Measurements from ENCODE around the gene ZNF660.
A peak's percentile ranks its signal among the peaks of the same experiment; 100 is the strongest.
"Not testable (repeated sequence)": the region's sequence is repeated elsewhere in the genome, so short reads cannot be mapped to it uniquely, and the experiment has no call there.

Gene ZNF660

GRCh38 chr3:44584646-44585501 is at the start of gene ZNF660:
Gene ZNF660, plus strand, starts transcription at chr3:44584964. Its CDS starts 9,230 bp downstream, at chr3:44594194.
- no peak for DNase-seq

DNA sequence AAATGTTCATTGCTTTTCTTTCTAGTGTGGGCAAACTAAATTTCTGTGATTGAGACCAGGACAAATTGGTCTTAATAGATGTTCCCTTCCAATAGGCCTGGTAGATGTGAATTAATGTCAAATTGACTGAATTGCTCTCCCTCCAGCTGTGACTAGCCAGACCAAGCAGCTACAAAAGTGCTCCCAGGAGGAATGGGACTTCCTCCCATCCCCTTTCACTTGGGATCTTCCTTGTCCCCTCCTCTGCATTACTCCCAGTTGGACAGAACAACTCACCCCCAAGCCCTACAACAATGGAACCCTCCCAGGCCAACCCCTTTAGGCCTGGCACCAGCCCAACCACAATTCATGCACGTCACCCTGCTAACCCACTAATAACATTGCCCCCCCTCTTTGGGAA is 49.4 kb upstream of the ZNF660 start:
- no peak for DNase-seq

DNA sequence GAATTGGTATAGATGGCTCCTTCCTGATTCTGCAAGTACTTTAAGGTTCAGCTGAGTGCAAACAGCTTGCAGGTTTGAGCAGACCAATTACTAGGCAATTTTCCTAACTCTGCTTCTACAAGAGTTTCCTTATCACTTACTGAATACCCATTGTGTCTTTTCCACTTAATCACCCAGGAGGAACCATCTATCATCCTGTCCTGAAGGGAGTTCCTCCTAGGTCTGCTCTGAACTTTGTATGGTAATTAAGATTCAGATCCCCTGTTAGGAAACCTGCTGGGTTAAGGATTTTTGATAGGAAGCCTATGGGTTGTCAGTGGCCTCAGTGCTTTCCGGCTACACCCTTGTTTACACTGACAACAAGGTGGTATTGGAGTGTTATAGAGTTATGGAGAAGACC is 40.0 kb upstream of the ZNF660 start:
- DNase-seq: not testable (repeated sequence)

- peak; percentile 10 for DNase-seq
Observed at GRCh38 chr3:44554626-44555592, 29.9 kb upstream of the ZNF660 start, which contains the start of gene ZKSCAN7. Gene ZKSCAN7, plus strand, starts transcription at chr3:44555193. Its CDS starts 1,855 bp downstream, at chr3:44557048.

DNA sequence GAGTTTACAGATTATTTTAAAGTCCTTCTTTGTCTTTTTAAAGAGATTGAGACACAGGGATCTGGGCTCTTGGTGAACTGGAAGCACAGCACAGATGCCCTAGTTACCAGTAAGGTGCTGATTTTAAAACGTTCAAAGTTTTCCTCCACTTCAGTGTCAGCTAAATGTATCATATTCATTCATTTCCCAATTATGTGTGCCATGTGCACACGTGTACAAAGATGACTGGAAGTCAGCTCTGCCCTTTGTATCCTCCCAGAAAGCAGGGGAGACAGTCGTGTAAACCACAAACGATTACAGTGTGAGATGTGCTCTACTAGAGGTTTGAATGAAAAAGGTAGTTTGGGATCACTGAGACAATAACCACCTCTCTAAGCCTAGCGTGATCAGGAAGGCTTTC is 29.0 kb upstream of the ZNF660 start:
- no peak for DNase-seq

GRCh38 chr3:44557074-44557473 is 27.7 kb upstream of the ZNF660 start:
- no peak for DNase-seq

GRCh38 chr3:44561076-44561475 is 23.7 kb upstream of the ZNF660 start:
- no peak for DNase-seq

GRCh38 chr3:44562147-44562546 is 22.6 kb upstream of the ZNF660 start:
- no peak for DNase-seq

GRCh38 chr3:44568561-44568960 is 16.2 kb upstream of the ZNF660 start:
- DNase-seq: no peak

GRCh38 chr3:44571024-44571423 is 13.7 kb upstream of the ZNF660 start:
- DNase-seq: no peak

DNA sequence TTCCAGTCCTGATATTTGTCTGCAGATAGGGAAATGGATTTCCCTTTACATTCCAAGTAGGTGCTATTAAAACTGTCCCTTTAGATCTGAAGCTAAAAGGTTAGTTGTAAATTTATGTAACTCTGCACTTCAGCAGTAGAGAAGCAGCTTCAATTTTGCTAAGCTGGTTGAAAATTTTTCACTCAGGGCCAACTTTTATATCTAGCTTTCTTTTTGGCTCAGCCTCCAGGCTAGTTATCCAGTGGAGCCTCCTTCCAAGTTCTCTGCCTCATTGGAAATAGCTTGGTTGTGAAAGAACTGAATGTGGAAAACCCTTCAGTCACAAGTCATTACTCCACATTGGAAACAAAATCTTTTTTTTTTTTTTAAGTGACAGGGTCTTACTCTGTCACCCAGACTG is 8.2 kb upstream of the ZNF660 start:
- DNase-seq: no peak

DNA sequence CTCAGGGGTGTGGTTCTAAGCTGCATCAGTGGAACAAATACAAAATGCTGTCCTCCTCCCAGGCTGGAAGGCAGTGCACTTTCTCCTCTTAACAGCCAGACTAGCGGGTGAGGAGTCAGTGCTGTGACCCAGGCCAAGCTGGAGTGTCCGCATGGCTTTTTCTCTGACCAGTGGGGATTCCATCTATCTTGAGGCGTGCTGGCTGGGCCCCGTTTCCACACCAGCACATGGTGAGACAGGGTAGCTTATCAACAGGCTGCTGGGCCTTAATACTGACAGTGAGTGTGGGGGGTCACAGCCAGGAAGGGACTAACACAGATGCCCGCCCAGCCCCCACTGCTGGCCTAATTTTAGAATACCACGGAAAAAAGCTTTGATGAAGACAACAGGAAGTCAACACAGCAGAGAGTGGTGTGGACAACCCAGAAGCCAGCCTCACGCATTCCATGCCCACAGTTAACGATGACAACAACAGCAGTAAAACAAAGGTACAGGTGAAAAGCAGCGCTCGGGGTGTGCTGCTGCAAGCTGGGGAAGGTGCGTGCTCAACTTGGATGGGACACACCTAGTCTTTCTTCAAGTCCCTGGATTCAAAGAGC is 7.3 kb upstream of the ZNF660 start:
- DNase-seq: not testable (repeated sequence)

GRCh38 chr3:44578316-44578715 is 6.4 kb upstream of the ZNF660 start:
- DNase-seq: not testable (repeated sequence)

DNA sequence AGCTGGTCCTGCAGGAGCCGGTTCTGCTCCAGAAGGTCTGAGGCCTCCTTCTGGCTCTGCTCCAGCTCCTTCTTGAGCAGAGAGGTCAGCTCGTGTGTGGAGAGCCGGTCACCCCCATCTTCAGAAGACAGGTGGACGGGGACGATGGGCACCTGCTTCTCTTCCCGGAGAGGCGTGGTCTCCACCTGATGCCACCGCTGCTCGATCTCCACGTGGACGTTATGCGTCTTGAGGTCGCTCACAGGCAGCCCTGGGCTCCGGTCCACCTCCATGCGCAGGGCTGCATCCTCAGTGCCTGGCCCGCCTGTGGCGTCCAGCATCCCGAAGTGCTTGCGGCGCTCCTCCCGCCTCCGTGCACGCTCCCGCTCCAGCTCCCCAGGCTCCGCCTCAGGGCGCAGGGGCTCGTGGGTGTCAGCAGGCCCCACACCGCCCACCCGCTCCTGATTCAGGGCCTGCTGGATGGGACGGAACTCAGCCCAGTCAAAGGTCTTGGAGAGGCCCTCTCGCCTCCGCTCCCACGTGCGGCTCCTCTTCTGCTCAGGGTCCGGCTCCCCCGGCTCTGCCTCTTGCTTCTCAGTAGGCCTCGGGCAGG is 5.7 kb upstream of the ZNF660 start:
- not testable (repeated sequence) for DNase-seq

GRCh38 chr3:44579749-44580148 is 5.0 kb upstream of the ZNF660 start:
- not testable (repeated sequence) for DNase-seq

- DNase-seq: not testable (repeated sequence)
Observed at GRCh38 chr3:44580971-44581370, 3.8 kb upstream of the ZNF660 start.

- DNase-seq: no peak
Observed at GRCh38 chr3:44596621-44597020, 11.9 kb downstream of the ZNF660 start.

DNA sequence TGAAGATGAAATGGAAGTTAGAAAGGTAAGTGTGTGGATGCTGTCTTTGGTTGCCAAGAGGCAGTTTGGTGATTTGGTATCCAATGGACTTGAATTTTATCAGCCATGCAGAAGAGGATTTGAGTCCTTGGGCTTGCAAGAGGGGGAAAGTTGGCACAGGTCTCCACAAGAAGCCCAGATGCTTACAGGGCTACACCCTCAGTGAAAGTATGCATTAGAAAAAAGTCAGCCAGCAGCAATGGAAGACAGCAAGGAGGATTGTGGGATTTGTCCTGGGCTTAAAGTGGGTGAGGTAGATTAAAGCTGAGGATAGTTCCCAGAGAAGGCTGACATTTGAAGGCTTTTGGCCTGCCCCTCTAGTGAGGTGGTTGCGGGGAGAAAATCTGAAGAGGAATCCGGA is 17.0 kb downstream of the ZNF660 start:
- no peak for DNase-seq

GRCh38 chr3:44612678-44613077 is 27.9 kb downstream of the ZNF660 start:
- DNase-seq: no peak

DNA sequence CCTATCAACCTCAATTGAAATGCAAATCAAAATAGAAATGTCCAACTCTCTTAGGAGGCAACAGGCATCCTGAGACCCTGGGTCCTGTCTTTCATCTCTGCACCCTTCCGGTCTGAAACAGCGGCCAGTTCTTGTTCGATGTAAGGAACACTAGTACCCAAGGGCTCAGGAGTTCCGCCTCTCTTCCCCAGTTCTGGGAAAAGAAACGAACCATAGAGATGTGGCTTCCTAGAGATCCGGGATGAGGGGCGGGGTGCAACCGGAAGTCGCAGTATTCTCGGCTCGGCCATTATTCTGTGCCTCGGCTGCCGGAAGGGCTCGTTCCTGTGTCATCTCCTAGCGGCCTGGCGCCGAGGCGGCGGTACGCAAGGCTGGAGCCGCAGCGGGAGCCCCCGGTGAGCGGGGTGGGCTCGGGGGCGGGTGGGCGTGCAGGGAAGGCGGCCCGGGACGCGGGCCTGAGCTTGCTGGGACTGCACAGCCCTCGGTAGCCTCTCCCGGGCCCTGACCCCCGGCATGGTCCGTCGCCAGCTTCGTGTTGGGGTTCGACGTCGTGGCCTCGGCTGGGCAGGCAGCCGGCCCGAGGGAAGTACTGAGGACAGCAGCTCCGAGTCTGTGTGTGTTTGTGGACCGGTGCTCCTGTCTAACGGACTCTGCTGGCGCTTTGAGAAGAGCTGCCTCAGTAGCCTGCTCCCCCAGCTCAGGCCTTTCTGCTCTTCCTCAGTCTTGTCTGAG is 40.2 kb downstream of the ZNF660 start, which contains the start of gene ZNF197:
ZNF197 (plus strand) TSS at position 288 of the 732 bp plus-strand sequence. CDS start 4,119 bp downstream, outside the sequence.
- no peak for DNase-seq

DNA sequence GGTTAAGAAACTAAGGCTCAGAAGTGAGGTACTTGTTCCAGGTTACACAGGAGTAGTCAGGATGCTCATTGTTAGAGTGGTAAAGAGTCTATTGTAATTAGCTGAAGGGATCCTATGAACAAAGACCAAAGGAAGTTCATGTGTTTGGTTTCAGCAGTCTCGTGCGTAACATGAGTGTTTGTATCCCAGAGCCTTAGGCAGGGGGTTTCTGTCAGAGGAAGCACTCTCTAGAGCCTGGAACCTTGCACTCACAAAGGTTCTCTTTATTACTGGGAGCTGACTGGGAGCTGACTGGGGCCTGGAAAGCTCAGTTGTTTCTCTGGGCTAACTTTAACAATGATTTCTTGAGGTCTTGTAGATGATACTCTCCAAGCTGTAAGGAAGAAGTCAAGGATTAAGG is 44.0 kb downstream of the ZNF660 start:
- no peak for DNase-seq

- no peak for DNase-seq
Observed at GRCh38 chr3:44632193-44632592, 47.4 kb downstream of the ZNF660 start.
